GM12874 (cell line): ENCODE measurements around the gene PHF3.

Source experiments
- TF ChIP-seq, protein P1 (sequence below): IDR thresholded peaks from 2 replicates; pipeline ENCODE4 v1.5.1; 2011; ENCODE audit warnings: low read depth, mild to moderate bottlenecking, control low read depth, low read length, moderate library complexity; ENCODE audit not compliant: insufficient read depth

PHF3 gene

DNA sequence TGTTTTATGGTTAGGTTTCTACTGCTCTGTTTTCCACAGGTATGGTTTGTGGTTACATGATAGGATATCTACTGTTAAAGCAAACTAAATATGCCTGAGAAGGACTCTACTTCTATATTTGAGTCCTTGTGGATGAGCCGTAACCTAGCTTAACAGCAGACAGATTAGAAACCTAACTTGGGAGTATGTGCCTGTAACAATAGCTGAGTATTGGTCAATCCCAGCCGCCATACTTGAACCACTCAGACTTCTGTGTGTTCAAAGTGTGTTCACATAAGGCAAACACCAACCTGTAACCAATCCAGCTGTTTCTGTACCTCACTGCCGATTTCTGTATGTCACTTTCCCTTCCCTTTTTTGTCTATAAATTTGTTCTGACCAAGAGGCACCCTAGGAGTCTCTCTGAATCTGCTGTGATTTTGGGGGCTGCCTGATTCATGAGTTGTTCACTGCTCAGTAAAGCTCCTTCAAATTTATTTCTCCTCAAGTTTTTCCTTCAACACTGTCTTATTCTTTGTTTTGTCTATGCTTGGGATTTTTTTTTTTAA lies 37.1 kb downstream of the PHF3 start:
- TF ChIP-seq, protein P1, sequence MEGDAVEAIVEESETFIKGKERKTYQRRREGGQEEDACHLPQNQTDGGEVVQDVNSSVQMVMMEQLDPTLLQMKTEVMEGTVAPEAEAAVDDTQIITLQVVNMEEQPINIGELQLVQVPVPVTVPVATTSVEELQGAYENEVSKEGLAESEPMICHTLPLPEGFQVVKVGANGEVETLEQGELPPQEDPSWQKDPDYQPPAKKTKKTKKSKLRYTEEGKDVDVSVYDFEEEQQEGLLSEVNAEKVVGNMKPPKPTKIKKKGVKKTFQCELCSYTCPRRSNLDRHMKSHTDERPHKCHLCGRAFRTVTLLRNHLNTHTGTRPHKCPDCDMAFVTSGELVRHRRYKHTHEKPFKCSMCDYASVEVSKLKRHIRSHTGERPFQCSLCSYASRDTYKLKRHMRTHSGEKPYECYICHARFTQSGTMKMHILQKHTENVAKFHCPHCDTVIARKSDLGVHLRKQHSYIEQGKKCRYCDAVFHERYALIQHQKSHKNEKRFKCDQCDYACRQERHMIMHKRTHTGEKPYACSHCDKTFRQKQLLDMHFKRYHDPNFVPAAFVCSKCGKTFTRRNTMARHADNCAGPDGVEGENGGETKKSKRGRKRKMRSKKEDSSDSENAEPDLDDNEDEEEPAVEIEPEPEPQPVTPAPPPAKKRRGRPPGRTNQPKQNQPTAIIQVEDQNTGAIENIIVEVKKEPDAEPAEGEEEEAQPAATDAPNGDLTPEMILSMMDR: no peak

DNA sequence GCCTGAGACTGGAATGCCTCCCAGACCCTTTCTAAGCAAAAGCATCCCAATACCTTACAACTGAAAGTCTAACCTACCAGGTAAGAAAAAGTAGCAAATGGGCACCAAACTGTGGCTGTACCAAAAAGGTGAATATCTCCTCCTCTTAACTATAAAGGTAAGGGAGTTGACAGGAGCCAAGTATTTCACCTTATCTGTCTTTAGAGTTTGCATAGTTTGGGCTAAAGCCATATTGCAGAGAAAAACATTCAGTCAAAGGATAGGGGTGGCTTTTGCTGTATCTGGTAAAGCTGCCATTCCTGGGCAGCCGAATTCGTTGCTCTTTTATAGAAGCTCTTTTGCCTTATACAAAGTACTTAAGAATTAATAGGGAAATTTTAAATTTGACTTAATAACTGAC lies 38.1 kb downstream of the PHF3 start:
- TF ChIP-seq, protein P1: no peak

DNA sequence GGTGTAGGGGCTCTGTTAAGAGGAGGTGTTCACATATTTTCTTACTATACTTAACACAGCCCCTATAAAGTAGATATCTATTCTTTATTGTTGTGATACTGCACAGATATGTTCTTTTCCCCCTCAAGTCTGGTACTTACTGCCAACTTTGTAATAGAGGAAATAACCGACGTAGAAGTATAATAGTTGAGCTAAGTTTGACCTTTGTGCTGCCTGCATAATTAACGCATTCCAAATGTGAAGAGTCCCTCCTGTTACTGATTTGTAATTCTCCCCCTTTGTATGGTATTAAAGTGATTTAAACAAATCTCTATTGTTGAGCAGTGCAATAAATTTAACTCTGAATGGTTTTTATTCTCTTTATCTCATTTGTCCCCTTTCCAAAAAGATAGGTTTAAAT lies 39.0 kb downstream of the PHF3 start:
- TF ChIP-seq, protein P1: no peak

DNA sequence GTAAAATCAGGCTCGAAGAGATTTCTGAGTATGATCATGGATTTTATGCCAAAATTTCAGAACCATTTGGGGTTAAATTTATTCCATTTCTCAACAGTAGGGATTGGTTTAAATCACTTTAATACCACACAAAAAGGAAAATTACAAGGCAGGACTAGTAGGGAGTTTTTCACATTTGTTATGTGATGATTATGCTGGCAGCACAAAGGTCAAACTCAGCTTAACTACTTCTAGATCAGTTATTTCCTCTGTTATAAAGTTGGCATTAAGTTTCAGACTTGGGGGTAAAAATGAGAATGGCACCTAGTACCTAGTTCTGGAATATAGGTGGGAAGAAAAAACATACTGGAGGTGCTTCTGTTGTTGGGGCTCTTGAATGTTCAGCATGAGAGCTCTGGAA lies 39.5 kb downstream of the PHF3 start:
- TF ChIP-seq, protein P1: no peak

DNA sequence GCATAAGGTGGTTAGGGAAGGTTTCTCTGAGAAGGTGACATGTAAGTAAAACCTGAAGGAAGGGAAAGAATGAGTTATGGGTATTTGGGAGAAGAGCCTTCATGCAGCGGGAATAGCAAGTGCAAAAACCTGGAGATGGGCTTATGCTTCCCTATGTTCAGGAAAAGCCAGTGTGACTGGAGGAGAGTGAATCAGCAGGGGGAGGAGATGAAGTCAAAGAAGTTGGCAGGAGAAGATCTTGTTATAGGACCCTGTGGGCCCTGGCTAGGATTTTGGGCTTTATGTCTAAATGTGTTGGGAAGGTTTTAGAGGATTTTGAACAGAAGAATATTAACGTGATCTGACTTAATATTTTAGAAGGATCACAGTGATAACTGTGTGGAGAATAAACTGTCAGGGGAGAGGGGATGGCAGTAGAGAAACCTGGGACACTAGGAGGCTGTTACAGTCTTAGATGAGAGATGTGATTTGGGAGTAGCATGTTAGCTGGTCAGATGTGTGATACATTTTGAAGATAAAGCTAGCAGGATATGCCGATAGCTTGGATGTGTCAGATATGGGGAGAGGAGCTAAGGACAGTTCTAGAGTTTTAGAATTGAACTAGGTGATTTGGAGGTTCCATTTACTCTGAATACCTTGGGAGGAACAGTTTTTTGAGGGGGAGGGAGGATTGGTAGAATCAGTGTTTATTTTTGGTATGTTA lies 41.0 kb downstream of the PHF3 start:
- TF ChIP-seq, protein P1: no peak

DNA sequence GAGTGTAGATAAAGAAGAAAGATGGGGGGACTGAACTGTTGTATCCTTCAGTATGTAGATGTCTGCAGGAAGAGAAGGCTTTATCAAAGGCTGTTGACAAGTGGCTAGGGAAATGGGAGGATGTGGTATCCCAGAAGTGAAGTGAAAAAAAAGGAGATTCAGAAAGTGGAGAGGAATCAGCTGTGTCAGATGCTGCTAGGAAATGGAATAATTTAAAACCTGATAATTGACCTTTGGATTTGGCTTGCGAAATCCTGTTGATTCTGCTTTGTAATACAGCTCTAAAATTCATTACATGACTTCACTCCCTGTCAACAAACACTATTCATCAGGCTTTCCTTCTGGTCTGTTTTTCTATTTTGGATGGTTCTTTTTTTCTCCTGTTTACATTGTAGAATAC lies 41.7 kb downstream of the PHF3 start:
- TF ChIP-seq, protein P1: no peak

DNA sequence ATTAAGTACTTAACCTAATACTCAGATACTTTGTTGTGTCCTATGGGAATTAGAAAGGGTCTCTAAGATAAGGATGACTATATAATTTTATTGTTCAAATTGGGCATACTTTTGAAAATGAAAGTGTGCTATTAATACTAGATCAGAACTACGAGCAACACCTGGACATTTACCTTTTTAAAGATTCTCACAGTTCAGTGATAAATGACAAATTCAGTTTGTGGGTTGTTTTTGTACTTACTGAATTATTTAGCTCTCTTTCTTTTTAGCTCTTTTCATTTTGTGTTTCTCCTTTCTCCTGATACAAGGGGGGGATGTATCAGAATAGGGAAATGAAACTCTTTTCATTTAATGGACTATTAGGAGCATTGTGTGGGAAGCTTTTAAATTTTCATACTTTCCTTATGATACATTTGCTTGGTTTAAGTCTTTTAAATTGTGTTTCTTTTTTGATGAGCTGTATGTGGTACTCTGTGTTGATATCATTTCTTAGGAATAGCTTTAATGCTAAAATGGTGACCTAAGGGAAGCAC lies 47.5 kb downstream of the PHF3 start:
- TF ChIP-seq, protein P1: no peak
